ENCODE results near the gene CDH2. TPM values are rescaled to one million over a fixed set of nuclear protein-coding genes. Genes with fewer than 3 reads are reported as not detected.

Gene CDH2
- total RNA-seq, 1 experiment from 2014 or later, result 14.6 TPM

DNA sequence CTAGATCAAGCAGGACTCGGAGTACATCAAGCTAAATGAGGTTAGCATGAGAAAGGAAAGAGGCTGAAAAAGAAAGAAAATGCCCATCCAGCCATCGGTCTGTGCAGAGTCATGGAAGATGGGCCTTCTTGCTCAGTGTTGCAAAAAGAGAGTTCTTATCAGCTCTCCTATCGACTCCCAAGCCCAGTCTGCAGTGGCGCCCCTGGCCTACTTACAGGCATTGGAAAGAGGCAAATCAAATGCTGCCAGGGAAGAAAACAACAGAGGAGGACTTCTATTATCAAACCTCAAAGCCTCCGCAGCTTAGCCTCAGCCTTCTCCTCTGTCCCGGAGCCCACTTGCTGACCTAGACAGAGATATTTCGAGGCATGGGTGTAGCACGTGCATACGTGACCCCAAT is 66.0 kb downstream of the CDH2 start:
- peaks cover 30% of the 10 kb centered on the region for H3K4me1 Mint-ChIP-seq (ENCODE audit: insufficient read depth, unreplicated experiment)
- no peak for DNase-seq (ENCODE audit: unreplicated experiment)
- ChIA-PET POLR2A (interaction anchor here (0.6 to 1.0 kb wide), 2 partner anchors 11 to 1142 kb away, joined by 3 read pairs; no protein-coding TSS in a partner anchor), CTCF (no interaction called here)
- no peaks in the 10 kb centered on the region for H3K27me3 Mint-ChIP-seq (ENCODE audit: insufficient read depth, unreplicated experiment)
- no peak overlapping the region for H3K4me3 Mint-ChIP-seq (ENCODE audit: unreplicated experiment)
- TF ChIP-seq, protein P1, sequence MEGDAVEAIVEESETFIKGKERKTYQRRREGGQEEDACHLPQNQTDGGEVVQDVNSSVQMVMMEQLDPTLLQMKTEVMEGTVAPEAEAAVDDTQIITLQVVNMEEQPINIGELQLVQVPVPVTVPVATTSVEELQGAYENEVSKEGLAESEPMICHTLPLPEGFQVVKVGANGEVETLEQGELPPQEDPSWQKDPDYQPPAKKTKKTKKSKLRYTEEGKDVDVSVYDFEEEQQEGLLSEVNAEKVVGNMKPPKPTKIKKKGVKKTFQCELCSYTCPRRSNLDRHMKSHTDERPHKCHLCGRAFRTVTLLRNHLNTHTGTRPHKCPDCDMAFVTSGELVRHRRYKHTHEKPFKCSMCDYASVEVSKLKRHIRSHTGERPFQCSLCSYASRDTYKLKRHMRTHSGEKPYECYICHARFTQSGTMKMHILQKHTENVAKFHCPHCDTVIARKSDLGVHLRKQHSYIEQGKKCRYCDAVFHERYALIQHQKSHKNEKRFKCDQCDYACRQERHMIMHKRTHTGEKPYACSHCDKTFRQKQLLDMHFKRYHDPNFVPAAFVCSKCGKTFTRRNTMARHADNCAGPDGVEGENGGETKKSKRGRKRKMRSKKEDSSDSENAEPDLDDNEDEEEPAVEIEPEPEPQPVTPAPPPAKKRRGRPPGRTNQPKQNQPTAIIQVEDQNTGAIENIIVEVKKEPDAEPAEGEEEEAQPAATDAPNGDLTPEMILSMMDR (IDR thresholded peaks at IDR 0.05; ENCODE audit: unreplicated experiment), result no peak
- H3K27ac Mint-ChIP-seq (ENCODE audit: low read depth, unreplicated experiment), result no peak overlapping the region
- no peaks in the 10 kb centered on the region for H3K9me3 Mint-ChIP-seq (ENCODE audit: unreplicated experiment)
- H3K36me3 Mint-ChIP-seq (ENCODE audit: insufficient read depth, unreplicated experiment), result no peaks in the 10 kb centered on the region
- no TSS peak for BruUV-seq (replicated peaks)
- intact Hi-C loops (cut with micrococcal nuclease), result no loop called here

DNA sequence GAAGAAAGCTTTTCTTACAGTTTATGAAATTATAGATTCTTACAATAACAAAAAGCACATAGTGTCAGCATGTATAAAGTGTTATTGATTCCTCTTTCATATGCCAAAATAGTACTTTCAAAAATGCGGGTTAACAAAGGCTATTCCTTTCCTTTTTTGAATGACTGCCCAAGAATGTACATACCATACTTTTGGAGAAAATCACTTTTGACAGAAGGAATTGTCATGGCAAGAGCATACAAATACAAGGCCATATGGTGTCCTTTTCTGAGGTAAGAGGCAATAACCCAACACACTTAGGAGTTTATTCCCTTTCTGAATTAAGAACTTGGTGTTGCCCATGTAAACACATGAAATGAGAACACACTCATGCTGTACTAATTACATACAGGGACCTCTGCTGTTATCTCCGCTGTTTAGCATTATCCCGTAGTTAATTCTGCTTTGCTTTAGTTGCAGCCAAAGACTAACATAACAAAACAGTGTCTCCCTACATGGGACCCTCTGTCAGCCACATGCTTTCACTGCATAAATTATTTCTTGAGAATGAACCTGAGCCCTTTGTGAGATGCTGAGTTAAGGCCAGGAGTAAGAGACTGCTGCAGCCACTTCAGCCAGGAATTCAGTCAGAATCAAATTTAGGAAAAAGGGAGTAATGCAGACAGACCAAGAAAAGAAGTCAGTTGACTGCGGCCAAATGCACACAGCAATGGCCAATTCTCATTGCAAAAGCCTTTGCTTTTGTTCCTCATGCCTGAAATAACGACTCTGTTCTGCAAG is 67.0 kb downstream of the CDH2 start:
- H3K27ac Mint-ChIP-seq (ENCODE audit: low read depth, unreplicated experiment), result no peak overlapping the region
- TF ChIP-seq, protein P1 (IDR thresholded peaks at IDR 0.05; ENCODE audit: unreplicated experiment), result no peak
- no peaks in the 10 kb centered on the region for H3K9me3 Mint-ChIP-seq (ENCODE audit: unreplicated experiment)
- ChIA-PET CTCF (no interaction called here), POLR2A (interaction anchor here (0.6 kb wide), 2 partner anchors 250 to 1143 kb away, joined by 3 read pairs; no protein-coding TSS in a partner anchor)
- H3K27me3 Mint-ChIP-seq (ENCODE audit: insufficient read depth, unreplicated experiment), result no peaks in the 10 kb centered on the region
- no peak overlapping the region for H3K4me3 Mint-ChIP-seq (ENCODE audit: unreplicated experiment)
- intact Hi-C loops (cut with micrococcal nuclease), result no loop called here
- no peaks in the 10 kb centered on the region for H3K36me3 Mint-ChIP-seq (ENCODE audit: insufficient read depth, unreplicated experiment)
- no peak for DNase-seq (ENCODE audit: unreplicated experiment)
- BruUV-seq (replicated peaks), result no TSS peak
- peaks cover 30% of the 10 kb centered on the region for H3K4me1 Mint-ChIP-seq (ENCODE audit: insufficient read depth, unreplicated experiment)

DNA sequence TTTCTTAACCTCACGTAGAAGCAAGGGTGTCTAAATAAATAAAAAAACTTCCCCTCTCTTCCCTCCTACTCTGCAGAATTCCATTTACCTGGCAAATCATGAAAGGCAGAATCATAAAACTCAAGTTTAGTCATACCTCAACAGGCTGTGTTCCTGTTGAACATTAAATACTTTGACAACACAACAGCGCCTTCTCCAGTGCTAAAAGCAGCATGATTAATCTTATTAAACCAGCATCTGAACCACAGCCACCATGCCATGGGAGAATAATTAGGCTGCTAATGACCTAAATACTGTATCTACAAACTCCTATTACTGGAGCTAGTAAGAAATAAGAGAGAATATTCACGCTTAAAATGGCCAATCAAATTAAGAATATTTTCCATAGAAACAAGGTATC is 68.1 kb downstream of the CDH2 start:
- TF ChIP-seq, protein P1 (IDR thresholded peaks at IDR 0.05; ENCODE audit: unreplicated experiment), result no peak
- intact Hi-C loops (cut with micrococcal nuclease), result no loop called here
- Mint-ChIP-seq H3K4me3 (ENCODE audit: unreplicated experiment) (no peak overlapping the region), H3K27ac (ENCODE audit: low read depth, unreplicated experiment) (peak overlapping the region; percentile 14), H3K36me3 (ENCODE audit: insufficient read depth, unreplicated experiment) (no peaks in the 10 kb centered on the region), H3K9me3 (ENCODE audit: unreplicated experiment) (no peaks in the 10 kb centered on the region), H3K27me3 (ENCODE audit: insufficient read depth, unreplicated experiment) (no peaks in the 10 kb centered on the region), H3K4me1 (ENCODE audit: insufficient read depth, unreplicated experiment) (peaks cover 28% of the 10 kb centered on the region)
- ChIA-PET CTCF (interaction anchor here (0.6 to 1.3 kb wide), 4 partner anchors 20 to 1303 kb away, joined by 3 read pairs; no protein-coding TSS in a partner anchor), POLR2A (no interaction called here)
- DNase-seq (ENCODE audit: unreplicated experiment), result peak; percentile 14
- BruUV-seq (replicated peaks), result no TSS peak

DNA sequence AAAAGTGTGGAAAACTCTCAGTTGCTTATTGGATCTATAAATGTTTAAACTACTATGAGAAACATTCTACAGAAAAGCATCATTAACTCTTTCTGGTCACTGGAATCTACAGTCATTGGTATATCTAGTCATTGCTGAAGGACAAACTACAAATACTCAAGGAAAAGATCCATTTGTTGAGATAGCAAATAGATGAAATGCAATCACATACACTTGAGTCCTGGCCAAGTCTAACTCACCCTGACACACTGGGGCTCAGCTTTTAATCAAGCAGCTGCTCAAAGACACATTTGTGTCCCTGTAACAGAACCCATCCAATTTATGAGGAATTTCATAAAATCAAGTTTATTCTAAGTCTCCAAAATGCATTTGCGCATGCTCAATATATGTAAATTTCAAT is 68.7 kb downstream of the CDH2 start:
- no peaks in the 10 kb centered on the region for H3K36me3 Mint-ChIP-seq (ENCODE audit: insufficient read depth, unreplicated experiment)
- H3K9me3 Mint-ChIP-seq (ENCODE audit: unreplicated experiment), result no peaks in the 10 kb centered on the region
- ChIA-PET POLR2A (interaction anchor here (1.1 kb wide), 1 partner anchor 69 kb away, joined by 4 read pairs; the partner anchor contains the start of gene CDH2), CTCF (interaction anchor here (0.6 to 1.3 kb wide), 3 partner anchors 20 to 510 kb away, joined by 3 read pairs; no protein-coding TSS in a partner anchor)
- H3K27ac Mint-ChIP-seq (ENCODE audit: low read depth, unreplicated experiment), result no peak overlapping the region
- H3K4me1 Mint-ChIP-seq (ENCODE audit: insufficient read depth, unreplicated experiment), result peaks cover 22% of the 10 kb centered on the region
- H3K27me3 Mint-ChIP-seq (ENCODE audit: insufficient read depth, unreplicated experiment), result no peaks in the 10 kb centered on the region
- no TSS peak for BruUV-seq (replicated peaks)
- intact Hi-C loops (cut with micrococcal nuclease), result no loop called here
- TF ChIP-seq, protein P1 (IDR thresholded peaks at IDR 0.05; ENCODE audit: unreplicated experiment), result no peak
- no peak overlapping the region for H3K4me3 Mint-ChIP-seq (ENCODE audit: unreplicated experiment)
- DNase-seq (ENCODE audit: unreplicated experiment), result no peak

Measured in MCF 10A (cell line).